Upper lobe of left lung (tissue), 4 donors: Measurements from ENCODE around the gene TMEM255A.

Experiments used
- EP300 ChIP-seq, 4 donors: sonication (generic); formaldehyde crosslinking; IDR thresholded peaks; one replicate each; pipeline ENCODE4 v1.5.1; 2017; ENCODE audit warnings: antibody characterized with exemption in 4 of 4, control low read depth in 2 of 4
- POLR2A ChIP-seq, 4 donors: fragments of 450-650 bp; IDR thresholded peaks; one replicate each; pipeline ENCODE4 v1.5.1; 2016 to 2017; ENCODE audit warnings: antibody characterized with exemption in 4 of 4, mild to moderate bottlenecking in 2 of 4
- TF ChIP-seq, protein P1 (sequence below), 6 experiments: fragments of 450-650 bp in 4 of 6; fragments of 200-600 bp in 2 of 6; sonication (generic) in 2 of 6; IDR thresholded peaks; one replicate each; pipeline ENCODE4 v1.5.1; 2016 to 2019; ENCODE audit warnings: antibody characterized with exemption in 6 of 6

DNA sequence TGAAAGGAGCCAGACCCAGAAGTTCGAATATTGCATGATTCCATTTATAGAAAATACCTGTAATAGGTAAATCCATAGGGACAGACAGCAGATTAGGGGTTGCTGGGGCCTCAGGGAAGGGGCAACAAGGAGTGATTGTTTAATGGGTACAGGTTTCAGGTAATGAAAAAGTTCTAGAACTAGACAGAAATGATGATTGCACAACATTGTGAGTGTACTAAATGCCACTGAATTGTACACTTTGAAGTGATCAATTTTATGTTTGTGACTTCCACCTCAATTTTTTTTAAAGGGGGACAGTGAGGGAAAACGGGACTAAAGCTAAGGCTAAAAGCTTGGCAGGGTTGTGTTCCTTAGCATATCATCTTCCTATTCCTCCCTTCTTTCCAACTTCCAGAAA, 37.1 kb downstream of the TMEM255A start:
- TF ChIP-seq POLR2A (IDR thresholded peaks at IDR 0.05), result no peak
- TF ChIP-seq, protein P1, sequence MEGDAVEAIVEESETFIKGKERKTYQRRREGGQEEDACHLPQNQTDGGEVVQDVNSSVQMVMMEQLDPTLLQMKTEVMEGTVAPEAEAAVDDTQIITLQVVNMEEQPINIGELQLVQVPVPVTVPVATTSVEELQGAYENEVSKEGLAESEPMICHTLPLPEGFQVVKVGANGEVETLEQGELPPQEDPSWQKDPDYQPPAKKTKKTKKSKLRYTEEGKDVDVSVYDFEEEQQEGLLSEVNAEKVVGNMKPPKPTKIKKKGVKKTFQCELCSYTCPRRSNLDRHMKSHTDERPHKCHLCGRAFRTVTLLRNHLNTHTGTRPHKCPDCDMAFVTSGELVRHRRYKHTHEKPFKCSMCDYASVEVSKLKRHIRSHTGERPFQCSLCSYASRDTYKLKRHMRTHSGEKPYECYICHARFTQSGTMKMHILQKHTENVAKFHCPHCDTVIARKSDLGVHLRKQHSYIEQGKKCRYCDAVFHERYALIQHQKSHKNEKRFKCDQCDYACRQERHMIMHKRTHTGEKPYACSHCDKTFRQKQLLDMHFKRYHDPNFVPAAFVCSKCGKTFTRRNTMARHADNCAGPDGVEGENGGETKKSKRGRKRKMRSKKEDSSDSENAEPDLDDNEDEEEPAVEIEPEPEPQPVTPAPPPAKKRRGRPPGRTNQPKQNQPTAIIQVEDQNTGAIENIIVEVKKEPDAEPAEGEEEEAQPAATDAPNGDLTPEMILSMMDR (IDR thresholded peaks at IDR 0.05), result no peak
- no peak for TF ChIP-seq EP300 (IDR thresholded peaks at IDR 0.05)
